HUES6 (cell line): ENCODE measurements around the gene DVL1.

Experiments used
- H3K27ac ChIP-seq: 2 replicates; pipeline ENCODE4 v1.7.0; 2013; ENCODE audit warnings: low read depth, mild to moderate bottlenecking, low read length, inconsistent platforms
- H3K27me3 ChIP-seq: 2 replicates; pipeline ENCODE4 v1.6.1; 2013; ENCODE audit warnings: low read length; ENCODE audit not compliant: control insufficient read depth, insufficient read depth
- H3K36me3 ChIP-seq: 2 replicates; pipeline ENCODE4 v1.6.1; 2013; ENCODE audit warnings: low read length; ENCODE audit not compliant: control insufficient read depth, insufficient read depth
- H3K4me1 ChIP-seq: 2 replicates; pipeline ENCODE4 v1.6.1; 2013; ENCODE audit warnings: low read length; ENCODE audit not compliant: control insufficient read depth, insufficient read depth
- H3K4me3 ChIP-seq: 2 replicates; pipeline ENCODE4 v1.5.1; 2013; ENCODE audit warnings: low read depth, low read length
- H3K9ac ChIP-seq: one replicate; pipeline ENCODE4 v1.6.1; 2013; ENCODE audit warnings: mild to moderate bottlenecking, low read length
- H3K9me3 ChIP-seq: 2 replicates; pipeline ENCODE4 v1.6.1; 2013; ENCODE audit warnings: low read depth, low read length; ENCODE audit not compliant: control insufficient read depth, insufficient read depth

The DVL1 gene

DNA sequence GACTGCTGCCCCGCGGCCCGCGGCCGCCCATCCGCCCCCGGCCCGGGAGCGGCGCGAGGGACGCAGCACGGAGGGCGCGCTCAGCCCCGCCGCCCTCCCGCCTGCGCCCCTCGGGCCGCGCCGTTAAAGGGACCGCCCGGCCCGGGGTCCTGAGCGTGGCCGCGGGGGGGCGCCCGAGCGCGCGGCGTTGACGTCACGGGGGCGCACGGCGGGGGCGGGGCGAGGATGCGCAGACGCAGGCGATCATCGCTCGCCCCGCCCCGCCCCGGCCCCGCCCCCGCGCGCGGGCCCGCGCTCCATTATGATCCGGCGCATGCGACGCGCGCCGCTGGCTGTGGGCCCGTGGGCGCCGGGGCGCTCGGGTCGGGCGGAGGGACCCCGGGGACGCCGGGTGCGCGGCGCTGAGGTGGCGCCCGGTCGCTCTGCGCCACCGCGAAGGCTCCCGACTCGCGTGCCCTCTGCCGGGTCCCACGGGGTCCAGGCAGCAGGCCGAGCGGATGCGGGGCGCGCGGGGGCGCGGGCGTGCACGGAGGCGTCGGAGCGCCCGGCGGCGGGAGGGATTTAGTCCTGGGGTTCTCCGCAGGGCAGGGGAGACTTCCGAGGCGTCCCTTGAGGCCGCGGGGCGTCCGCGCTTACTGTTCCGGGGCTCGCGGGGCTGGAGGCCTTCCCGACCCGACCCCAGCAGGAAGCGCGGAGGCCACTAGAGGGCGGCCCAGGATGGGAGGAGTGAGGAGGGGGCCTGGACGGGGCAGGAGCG, at the start of gene DVL1:
Gene DVL1, minus strand, starts transcription at position 163 of the 757 bp plus-strand sequence. CDS start 353 bp downstream, outside the sequence.
- Histone ChIP-seq H3K4me3 (peak within 1 kb of the TSS; percentile 87), H3K27ac (peak within 1 kb of the TSS; percentile 80; the same call in 1 of the 2 replicates), H3K9ac (peak within 1 kb of the TSS; percentile 84), H3K36me3 (0 out of 2 replicates have a peak, but pooled peaks cover 3% of the 10 kb centered on the region), H3K9me3 (no peaks in the 10 kb centered on the region), H3K4me1 (peaks cover 39% of the 10 kb centered on the region), H3K27me3 (peaks cover 20% of the 10 kb centered on the region)

- H3K9ac ChIP-seq: peak overlapping the region; percentile 100
- H3K4me3 ChIP-seq: peak overlapping the region; percentile 99
- peaks cover 12% of the 10 kb centered on the region for H3K4me1 ChIP-seq
- H3K27me3 ChIP-seq: no peaks in the 10 kb centered on the region
- no peaks in the 10 kb centered on the region for H3K9me3 ChIP-seq
- peaks cover 78% of the 10 kb centered on the region for H3K36me3 ChIP-seq
- peak overlapping the region; percentile 92 for H3K27ac ChIP-seq
Observed at GRCh38 chr1:1398677-1399186, 49.5 kb upstream of the DVL1 start.

DNA sequence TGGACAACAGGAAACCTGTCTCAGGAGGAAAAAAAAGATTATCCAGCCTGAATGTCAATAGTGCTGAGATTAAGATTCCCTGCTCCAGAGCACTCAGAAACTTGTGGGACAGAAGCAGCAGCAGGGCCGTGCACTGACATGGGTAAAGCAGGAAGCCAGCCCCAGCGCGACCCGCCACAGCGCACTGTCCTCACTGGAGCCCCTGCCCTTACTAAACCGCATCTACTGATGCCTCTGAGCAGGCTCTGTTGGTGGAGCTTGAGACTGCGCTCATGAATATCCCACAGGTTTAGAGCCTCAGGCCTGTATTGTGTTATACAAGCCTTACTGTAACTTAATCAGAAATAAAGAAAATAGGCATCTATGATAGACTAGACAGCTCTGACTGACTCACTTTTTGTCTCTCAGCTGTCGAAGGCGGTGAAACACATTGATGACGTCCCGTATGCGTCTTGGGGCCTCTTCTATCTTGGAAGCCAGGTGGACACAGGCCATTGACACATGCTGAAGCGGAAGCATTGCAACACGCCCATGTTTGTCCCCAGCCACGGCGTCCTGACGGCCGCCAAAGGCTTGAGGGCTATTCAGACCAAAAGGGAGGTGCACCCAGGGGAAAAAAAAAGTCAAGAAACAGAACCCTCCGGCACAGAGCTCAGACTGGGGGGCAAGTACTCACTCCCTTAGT, 48.8 kb upstream of the DVL1 start:
- Histone ChIP-seq H3K9me3 (no peaks in the 10 kb centered on the region), H3K27ac (peak overlapping the region; percentile 92; the same call in 1 of the 2 replicates)

DNA sequence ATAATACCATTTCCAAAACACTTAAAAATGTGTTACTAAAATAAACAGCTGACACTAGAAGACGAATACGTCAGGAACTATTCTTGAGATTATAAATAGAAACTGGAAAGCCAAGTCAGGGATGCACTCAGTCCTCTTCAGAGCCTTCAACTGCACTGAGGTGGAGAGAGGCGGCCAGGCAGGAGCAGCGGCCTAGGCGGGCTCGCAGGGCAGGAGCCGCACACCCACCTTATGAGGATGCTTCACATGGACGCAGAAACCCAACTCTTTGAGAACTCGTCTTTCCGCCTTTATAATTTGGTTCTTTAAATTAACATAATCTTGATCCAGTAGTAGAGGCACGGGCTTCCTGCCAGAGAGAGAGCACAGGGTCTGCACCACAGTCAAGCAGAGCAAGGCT, 45.9 kb upstream of the DVL1 start:
- Histone ChIP-seq H3K4me1 (peaks cover 8% of the 10 kb centered on the region), H3K36me3 (peaks cover 79% of the 10 kb centered on the region), H3K9ac (no peak overlapping the region), H3K4me3 (no peak overlapping the region), H3K27ac (no peak overlapping the region), H3K9me3 (no peaks in the 10 kb centered on the region), H3K27me3 (no peaks in the 10 kb centered on the region)

More for the DNA sequence above, 48.8 kb upstream of the DVL1 start:
- peaks cover 12% of the 10 kb centered on the region for H3K4me1 ChIP-seq
- peak overlapping the region; percentile 99 for H3K4me3 ChIP-seq
- H3K36me3 ChIP-seq: peaks cover 79% of the 10 kb centered on the region
- H3K27me3 ChIP-seq: no peaks in the 10 kb centered on the region
- H3K9ac ChIP-seq: peak overlapping the region; percentile 100

- no peaks in the 10 kb centered on the region for H3K27me3 ChIP-seq
- no peak overlapping the region for H3K4me3 ChIP-seq
- H3K36me3 ChIP-seq: peaks cover 86% of the 10 kb centered on the region
- H3K4me1 ChIP-seq: peaks cover 7% of the 10 kb centered on the region
- no peaks in the 10 kb centered on the region for H3K9me3 ChIP-seq
- no peak overlapping the region for H3K9ac ChIP-seq
- H3K27ac ChIP-seq: no peak overlapping the region
Observed at GRCh38 chr1:1394116-1394515, 44.9 kb upstream of the DVL1 start.

- peaks cover 93% of the 10 kb centered on the region for H3K36me3 ChIP-seq
- no peak overlapping the region for H3K27ac ChIP-seq
Observed at GRCh38 chr1:1393428-1393827, 44.2 kb upstream of the DVL1 start.

DNA sequence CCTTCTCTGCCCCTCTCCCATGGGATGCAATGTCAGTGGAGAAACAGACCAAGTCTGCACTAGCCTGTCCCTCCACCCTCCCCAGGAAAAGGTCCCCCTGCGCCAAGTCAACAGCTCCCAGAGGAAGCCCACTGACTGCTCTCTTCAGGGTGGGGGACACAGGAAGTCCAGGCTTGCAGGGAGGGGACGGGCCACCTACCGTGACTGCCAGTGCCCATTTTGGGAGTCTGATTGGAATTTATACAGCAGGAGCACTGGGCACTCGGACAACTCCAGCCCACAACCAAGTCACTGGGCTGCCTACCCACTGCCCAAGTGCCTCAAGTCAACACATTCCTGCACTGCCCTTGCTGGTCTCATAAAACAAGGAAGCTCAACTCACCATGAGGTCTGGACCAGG, 43.8 kb upstream of the DVL1 start:
- no peak overlapping the region for H3K9ac ChIP-seq

More at GRCh38 chr1:1393428-1393827, 44.2 kb upstream of the DVL1 start:
- Histone ChIP-seq H3K9ac (no peak overlapping the region), H3K4me3 (no peak overlapping the region), H3K9me3 (no peaks in the 10 kb centered on the region), H3K4me1 (peaks cover 7% of the 10 kb centered on the region), H3K27me3 (no peaks in the 10 kb centered on the region)

DNA sequence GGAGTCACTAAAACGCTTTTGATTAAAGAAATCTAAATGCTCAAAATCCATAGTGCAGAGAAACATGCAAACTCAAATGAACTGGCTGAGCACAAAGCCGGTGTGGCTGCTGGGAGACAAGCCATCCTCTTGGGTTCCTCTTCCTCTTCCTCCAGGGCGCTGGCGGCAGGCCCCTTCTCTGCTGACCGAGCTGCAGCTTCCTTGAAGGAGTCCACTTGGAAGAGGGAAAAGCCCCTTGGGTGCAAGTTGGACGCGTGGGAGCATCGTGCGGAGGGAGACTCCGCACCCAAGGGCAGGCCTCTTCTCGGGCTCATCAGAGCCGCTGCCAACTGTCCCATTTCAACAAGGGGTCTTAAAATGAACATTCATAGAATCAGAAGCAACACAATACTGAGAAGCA, 42.0 kb upstream of the DVL1 start:
- Histone ChIP-seq H3K27ac (no peak overlapping the region), H3K27me3 (no peaks in the 10 kb centered on the region), H3K4me3 (no peak overlapping the region), H3K9ac (no peak overlapping the region), H3K4me1 (no peaks in the 10 kb centered on the region), H3K36me3 (peaks cover 97% of the 10 kb centered on the region), H3K9me3 (no peaks in the 10 kb centered on the region)

More for the DNA sequence above, 43.8 kb upstream of the DVL1 start:
- no peak overlapping the region for H3K27ac ChIP-seq
- no peak overlapping the region for H3K4me3 ChIP-seq
- H3K36me3 ChIP-seq: peaks cover 93% of the 10 kb centered on the region
- peaks cover 3% of the 10 kb centered on the region for H3K4me1 ChIP-seq
- H3K27me3 ChIP-seq: no peaks in the 10 kb centered on the region
- H3K9me3 ChIP-seq: no peaks in the 10 kb centered on the region

DNA sequence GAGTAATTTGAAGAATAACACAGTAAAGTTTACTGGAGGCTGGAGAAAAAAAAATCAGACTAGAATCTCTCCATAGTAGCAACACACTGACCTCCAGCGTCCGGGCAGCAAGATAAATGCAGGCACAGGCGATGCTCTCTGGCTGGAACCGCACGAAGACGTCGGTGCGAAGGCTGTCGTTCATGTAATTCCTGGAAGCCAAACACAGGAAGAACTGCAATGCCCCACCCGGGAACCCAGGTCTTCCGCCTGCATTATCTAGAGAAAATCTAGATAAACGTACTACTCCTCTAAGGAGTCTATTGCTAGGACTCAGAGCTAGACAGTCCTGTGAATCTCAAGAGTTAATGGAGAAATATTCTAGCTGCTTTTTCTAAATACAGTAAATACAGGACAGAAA, 41.5 kb upstream of the DVL1 start:
- Histone ChIP-seq H3K36me3 (peaks cover 99% of the 10 kb centered on the region), H3K27ac (no peak overlapping the region), H3K4me1 (no peaks in the 10 kb centered on the region), H3K4me3 (no peak overlapping the region), H3K9me3 (no peaks in the 10 kb centered on the region), H3K9ac (no peak overlapping the region), H3K27me3 (no peaks in the 10 kb centered on the region)

DNA sequence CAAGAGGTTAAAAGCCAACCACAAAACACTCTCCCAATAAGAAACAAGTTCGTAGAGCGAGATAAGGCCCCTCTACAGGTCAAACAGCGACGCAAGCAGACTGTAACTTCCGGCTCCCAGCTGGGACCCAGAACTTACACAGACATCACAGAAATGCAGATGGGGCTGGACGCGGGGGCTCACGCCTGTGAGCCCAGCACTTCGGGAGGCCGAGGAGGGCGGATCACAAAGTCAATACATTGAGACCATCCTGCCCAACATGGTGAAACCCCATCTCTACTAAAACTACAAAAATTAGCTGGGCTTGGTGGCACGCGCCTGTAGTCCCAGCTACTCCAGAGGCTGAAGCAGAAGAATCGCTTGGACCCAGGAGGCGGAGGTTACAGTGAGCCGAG, 38.9 kb upstream of the DVL1 start:
- no peak overlapping the region for H3K4me3 ChIP-seq
- H3K9ac ChIP-seq: no peak overlapping the region
- no peaks in the 10 kb centered on the region for H3K4me1 ChIP-seq
- H3K27ac ChIP-seq: no peak overlapping the region
- H3K9me3 ChIP-seq: no peaks in the 10 kb centered on the region
- no peaks in the 10 kb centered on the region for H3K27me3 ChIP-seq
- H3K36me3 ChIP-seq: peaks cover 82% of the 10 kb centered on the region
